Measurements from ENCODE around the gene PNKD.

DNA sequence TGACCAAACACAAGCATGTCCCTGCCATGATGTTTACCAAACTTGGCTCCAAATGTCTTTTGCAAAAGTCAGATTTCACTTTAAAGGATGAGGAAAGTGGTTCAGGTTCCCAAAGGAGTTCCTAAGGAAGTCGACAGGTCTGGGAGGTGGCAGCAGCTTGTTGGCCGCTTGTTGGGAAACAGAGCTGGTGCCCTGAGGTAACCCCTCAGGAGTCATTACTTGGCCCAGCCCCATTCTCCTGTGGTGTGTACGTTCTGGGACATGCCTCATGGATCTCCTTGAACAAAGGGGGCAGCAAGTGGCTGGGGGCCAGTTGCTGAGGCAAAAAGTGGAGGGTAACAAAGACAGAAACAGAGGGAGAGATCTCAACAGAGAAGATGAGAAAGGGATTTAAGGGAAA, 11.1 kb downstream of the PNKD start:
- TF ChIP-seq, protein P1, sequence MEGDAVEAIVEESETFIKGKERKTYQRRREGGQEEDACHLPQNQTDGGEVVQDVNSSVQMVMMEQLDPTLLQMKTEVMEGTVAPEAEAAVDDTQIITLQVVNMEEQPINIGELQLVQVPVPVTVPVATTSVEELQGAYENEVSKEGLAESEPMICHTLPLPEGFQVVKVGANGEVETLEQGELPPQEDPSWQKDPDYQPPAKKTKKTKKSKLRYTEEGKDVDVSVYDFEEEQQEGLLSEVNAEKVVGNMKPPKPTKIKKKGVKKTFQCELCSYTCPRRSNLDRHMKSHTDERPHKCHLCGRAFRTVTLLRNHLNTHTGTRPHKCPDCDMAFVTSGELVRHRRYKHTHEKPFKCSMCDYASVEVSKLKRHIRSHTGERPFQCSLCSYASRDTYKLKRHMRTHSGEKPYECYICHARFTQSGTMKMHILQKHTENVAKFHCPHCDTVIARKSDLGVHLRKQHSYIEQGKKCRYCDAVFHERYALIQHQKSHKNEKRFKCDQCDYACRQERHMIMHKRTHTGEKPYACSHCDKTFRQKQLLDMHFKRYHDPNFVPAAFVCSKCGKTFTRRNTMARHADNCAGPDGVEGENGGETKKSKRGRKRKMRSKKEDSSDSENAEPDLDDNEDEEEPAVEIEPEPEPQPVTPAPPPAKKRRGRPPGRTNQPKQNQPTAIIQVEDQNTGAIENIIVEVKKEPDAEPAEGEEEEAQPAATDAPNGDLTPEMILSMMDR (conservative IDR thresholded peaks at IDR 0.05; ENCODE audit: low read length), result no peak
- TF ChIP-seq EZH2phosphoT487 (IDR thresholded peaks at IDR 0.05; ENCODE audit: borderline replicate concordance, low read depth, low read length), result no peak
